Measurements from ENCODE around the gene DIAPH1.

DIAPH1 gene

DNA sequence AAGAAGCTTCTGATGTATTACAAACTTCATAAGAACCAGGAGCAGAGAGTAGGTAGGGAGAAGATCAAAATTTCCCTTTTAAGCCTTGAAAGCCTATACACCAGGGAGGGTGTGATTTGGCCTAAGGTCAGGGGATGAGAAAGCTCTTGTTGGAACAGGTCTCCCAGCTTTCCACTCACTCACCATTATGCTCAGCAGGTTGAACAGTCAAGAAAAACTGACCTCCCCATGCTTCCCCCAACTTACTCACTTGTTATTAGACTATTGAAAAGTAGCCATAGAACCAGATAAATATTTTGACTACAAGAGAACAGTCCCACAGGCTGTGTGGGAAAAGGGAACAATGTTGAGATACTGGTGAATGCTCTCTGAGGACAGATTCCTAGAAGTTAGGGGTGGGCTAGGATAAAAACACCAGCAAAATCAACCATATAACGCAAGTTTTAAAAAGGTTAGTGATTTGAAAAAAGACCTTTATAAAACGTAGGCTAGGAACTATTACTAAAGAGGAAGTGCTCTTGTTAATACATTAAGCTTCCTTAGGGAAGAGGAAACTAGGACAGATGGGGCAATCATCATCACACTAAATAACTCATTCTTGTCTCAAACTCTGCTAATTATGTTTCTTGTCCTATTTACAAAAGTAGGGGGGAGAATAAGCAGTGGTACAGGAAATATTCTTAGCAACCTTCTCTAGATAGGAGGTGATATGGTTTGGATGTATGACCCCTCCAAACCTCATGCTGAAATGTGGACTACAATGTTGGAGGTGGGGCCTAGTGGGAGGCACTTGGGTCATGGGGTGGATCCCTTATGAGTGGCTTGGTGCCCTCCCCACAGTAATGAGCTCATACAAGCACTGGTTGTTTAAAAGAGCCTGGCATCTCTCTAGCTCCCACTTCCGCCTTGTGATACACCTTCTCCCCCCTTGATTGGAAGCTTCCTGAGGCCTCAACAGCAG lies 98.9 kb downstream of the DIAPH1 start:
- DNase-seq (ENCODE audit: low spot score in 2 of 2) (no peak), ATAC-seq (ENCODE audit: low read depth) (no peak)
- Mint-ChIP-seq H3K27me3 (no peaks in the 10 kb centered on the region), H3K27ac (no peak overlapping the region), H3K4me1 (peaks cover 22% of the 10 kb centered on the region), H3K4me3 (no peak overlapping the region), H3K36me3 (peaks cover 50% of the 10 kb centered on the region), H3K9me3 (no peaks in the 10 kb centered on the region)

DNA sequence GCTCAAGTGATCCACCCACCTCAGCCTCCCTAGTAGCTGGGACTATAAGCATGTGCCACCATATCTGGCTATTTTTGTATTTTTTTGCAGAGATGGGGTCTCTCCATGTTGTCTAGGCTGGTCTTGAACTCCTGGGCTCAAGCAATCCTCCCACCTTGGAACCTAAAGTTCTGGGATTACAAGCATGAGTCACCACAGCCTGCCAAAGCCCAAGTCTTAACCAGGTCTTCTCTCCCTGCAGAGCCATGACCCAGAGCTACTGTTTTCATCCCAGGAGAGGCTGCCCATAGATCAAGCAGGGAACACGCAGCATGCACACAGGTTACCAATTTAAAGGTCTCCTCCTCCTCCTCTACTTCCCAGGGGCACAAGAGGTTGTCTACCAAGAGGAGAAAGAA lies 100.2 kb downstream of the DIAPH1 start:
- Mint-ChIP-seq H3K27ac (no peak overlapping the region), H3K4me3 (no peak overlapping the region), H3K27me3 (no peaks in the 10 kb centered on the region), H3K4me1 (peaks cover 26% of the 10 kb centered on the region), H3K9me3 (no peaks in the 10 kb centered on the region), H3K36me3 (peaks cover 47% of the 10 kb centered on the region)
- ATAC-seq (ENCODE audit: low read depth) (no peak), DNase-seq (ENCODE audit: low spot score in 2 of 2) (no peak)

DNA sequence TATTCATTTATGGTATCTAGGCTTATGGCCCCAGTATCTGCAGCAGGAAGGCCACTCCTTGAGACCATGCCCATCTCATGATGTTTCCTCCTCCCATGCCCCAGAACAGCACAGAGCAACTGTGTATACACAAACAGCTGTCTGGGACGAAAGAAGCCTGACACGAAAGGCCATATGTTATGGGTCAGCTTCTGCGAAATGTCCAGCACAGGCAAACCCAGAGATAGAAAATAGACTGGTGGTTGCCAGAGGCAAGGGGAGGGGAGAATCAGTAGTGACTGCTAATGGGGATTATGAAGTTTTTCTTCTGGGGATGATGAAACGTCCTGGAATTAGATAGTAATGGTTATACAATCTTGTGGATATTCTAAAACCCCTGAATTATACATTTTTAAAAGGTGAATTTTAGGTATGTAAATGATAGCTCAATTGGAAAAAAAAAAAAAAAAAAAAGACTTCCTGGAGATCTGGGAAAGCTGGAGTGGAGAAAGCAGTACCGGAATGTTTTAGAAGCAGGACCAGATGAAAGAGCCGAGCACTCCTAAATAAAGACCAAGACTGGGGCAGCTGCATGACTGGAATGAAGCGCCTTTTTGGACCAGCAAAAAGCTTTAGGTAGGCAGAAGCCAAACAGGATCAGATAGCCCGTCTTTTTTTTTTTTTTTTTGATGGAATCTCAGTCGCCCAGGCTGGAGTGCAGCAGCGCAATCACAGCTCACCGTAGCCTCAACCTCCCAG lies 100.8 kb downstream of the DIAPH1 start:
- ATAC-seq (ENCODE audit: low read depth) (no peak), DNase-seq (ENCODE audit: low spot score in 2 of 2) (no peak)
- Mint-ChIP-seq H3K36me3 (peaks cover 43% of the 10 kb centered on the region), H3K4me3 (no peak overlapping the region), H3K9me3 (no peaks in the 10 kb centered on the region), H3K4me1 (peaks cover 29% of the 10 kb centered on the region), H3K27me3 (peaks cover under 1% of the 10 kb centered on the region), H3K27ac (no peak overlapping the region)

DNA sequence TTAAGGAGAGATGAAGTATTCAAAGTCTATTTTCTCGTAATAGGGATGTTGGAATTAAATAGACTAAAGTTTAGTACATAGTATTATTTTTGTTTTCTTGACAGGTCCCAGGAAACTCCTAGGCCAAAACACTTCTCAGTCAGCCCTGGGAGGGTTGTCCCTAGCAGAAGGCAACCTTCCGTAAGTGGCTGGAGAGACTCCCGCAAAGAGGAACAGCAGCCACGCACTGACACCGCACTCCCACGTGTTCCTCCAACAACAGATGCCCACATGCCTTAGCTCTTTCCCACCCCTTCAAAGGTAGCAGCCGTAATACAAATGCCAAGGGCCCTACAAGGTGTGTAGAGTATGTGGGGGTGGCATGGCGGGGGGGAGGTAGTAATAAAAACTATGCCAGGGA lies 101.5 kb downstream of the DIAPH1 start:
- no peak overlapping the region for H3K4me3 Mint-ChIP-seq
- ATAC-seq (ENCODE audit: low read depth) = no peak
- H3K4me1 Mint-ChIP-seq = peaks cover 34% of the 10 kb centered on the region
- H3K27ac Mint-ChIP-seq = no peak overlapping the region
- no peak for DNase-seq (ENCODE audit: low spot score in 2 of 2)
- peaks cover 42% of the 10 kb centered on the region for H3K36me3 Mint-ChIP-seq
- no peaks in the 10 kb centered on the region for H3K9me3 Mint-ChIP-seq
- peaks cover 3% of the 10 kb centered on the region for H3K27me3 Mint-ChIP-seq

DNA sequence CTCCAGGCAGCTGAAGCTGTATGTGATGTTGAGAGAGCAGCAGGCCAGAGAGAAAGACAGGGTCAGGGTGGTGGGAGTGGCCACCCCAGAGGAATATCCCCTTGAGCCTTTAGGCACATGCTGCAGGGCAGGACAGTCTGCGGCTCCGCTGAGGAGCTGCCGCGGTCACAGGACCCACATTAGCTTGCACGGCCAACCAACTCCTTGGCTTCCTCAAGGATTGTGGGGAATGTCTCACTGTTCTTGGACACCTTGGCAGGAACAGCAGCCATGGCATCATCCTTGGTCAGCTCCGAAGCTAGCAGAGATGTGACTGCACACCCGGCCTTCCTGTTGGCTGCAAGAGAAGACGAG lies 102.2 kb downstream of the DIAPH1 start:
- H3K4me1 Mint-ChIP-seq = peaks cover 35% of the 10 kb centered on the region
- H3K9me3 Mint-ChIP-seq = no peaks in the 10 kb centered on the region
- DNase-seq (ENCODE audit: low spot score in 2 of 2) (no peak), ATAC-seq (ENCODE audit: low read depth) (no peak)
- H3K4me3 Mint-ChIP-seq = no peak overlapping the region
- peaks cover 37% of the 10 kb centered on the region for H3K36me3 Mint-ChIP-seq
- H3K27ac Mint-ChIP-seq = no peak overlapping the region
- peaks cover 3% of the 10 kb centered on the region for H3K27me3 Mint-ChIP-seq

DNA sequence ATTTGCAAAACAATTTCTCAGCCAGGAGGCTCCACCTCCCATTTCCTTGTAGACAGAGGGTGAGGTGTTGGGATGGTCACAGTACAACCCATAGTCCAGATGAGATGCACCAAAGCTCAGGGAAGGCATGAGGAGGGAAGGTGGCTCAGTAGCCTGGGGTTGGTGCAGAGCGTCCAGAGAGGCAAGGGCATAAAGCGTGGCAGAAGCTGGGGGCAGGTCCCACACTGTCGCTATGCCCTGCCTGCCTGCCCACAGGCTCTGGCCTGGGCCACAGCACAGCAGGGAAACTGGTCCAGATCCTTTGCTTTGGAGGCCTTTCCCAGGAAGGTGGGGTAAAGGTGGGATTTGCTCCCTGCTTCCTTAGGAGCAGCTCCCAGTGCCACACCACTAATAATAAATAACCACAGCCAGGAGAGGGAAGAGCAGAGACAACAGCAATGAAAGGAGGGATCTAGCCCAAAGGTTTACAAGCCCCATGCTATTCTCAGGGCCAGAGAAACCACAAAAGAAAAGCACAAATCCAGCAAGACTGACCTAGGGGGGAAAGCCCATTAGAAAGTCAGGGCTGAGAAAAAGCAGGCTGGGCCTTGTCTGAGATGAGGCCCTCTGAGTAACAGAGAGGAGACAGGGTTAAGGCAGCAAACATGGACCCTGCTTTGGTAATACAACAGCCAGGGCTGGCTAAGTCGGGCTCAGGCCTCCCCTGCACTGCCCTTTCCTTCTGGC lies 102.7 kb downstream of the DIAPH1 start:
- H3K4me1 Mint-ChIP-seq = peaks cover 40% of the 10 kb centered on the region
- no peak for DNase-seq (ENCODE audit: low spot score in 2 of 2)
- ATAC-seq (ENCODE audit: low read depth) = no peak
- peak overlapping the region; percentile 33 for H3K27ac Mint-ChIP-seq
- H3K4me3 Mint-ChIP-seq = no peak overlapping the region
- H3K27me3 Mint-ChIP-seq = peaks cover 3% of the 10 kb centered on the region
- peaks cover 38% of the 10 kb centered on the region for H3K36me3 Mint-ChIP-seq
- H3K9me3 Mint-ChIP-seq = no peaks in the 10 kb centered on the region

DNA sequence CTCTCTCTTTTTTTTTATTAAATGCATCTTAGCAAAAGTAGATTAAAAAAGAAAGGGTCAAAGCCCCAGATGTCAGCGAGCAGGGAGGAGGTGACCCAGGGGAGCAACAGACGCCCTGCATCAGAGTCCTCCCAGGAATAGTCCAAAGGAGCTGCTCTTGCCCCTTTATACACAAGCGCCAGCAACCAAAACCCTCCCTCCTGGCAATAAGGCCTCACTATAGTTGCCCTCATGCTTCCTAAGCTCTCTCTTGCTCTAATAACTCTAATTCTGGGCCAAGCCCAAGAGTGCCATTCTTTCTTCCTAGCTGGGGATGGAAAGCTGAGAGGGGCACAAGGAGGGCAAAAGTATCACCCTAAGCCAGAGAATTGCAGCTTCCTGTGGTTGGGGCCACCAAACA lies 103.7 kb downstream of the DIAPH1 start:
- Mint-ChIP-seq H3K4me3 (no peak overlapping the region), H3K27ac (peak overlapping the region; percentile 33), H3K4me1 (peaks cover 49% of the 10 kb centered on the region), H3K9me3 (no peaks in the 10 kb centered on the region), H3K27me3 (peaks cover 3% of the 10 kb centered on the region), H3K36me3 (peaks cover 32% of the 10 kb centered on the region)
- DNase-seq (ENCODE audit: low spot score in 2 of 2) (no peak), ATAC-seq (ENCODE audit: low read depth) (no peak)

DNA sequence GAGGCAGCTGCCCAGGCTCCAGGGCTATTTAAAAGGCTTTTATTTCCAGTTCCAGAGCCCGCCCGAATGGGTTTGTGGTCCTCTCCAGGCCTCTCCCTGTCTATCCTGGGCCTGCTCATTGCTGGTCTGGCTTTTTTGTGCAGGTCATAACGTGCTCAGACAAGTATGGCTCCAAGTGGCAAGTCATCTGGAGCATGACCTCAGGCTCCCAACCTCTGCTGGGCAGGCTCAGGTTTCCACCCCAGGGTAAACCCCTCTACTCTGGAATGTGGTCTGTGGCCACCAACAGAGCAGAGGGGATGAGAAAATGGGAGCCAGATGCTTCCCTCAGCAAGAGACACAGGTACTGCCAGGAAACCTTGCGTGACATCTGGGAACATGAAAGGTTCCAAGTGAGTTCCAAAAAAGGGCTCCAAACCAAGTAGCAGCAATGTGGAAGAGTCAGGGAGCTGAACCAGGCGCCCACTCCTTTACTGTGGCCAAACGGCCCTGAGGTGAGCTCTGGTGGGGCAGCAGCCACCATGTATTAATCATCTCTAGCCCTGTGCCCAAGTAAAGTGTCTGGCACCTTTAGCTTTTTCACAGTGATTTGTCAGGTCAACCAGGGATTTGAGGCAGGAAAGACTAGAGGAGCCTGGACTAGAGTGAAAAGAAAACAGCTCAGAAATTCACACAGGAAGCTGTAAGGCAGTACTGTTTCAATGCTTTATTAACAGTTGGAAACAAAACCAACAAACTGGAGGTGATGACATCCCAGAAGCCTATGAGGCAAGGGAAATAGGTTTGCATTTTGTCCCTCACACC lies 104.3 kb downstream of the DIAPH1 start:
- no peak for ATAC-seq (ENCODE audit: low read depth)

DNA sequence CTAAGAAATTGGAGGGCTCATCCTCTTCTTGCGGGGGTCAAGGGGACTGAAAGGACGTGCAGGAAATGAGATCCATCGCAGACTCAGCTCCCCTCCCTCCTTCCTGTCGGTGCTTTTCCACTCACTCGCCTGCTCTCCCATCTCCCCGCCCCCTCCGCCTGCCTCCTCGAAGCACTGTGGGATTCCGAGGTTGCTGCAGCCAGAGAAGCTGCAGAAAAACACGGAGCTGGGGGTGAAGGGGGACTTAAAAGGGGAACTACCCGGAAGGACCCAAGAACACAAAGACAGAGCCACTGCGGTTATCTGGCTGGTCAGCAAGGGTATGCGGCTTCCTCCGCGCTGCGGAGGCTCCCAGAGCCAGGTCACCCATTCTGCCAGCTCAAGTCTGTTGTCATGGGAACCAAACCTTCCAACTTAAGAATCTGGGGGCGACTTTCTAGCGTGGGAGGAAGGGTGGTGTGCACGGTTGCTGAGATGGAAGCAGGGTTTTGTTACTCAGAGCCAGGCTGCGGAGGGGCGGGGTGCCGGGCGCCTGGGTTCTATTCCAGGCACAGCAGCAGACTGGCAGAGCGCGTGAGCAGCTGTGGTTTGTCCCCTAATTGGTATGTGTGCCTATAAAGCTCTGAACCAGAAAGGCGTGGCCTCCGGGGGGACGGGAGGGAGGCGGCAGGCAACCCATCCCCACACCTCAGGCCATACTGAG lies 105.0 kb downstream of the DIAPH1 start:
- DNase-seq (ENCODE audit: low spot score in 2 of 2) = no peak
- Mint-ChIP-seq H3K27ac (peak overlapping the region; percentile 46), H3K4me3 (peak overlapping the region; percentile 85), H3K36me3 (peaks cover 22% of the 10 kb centered on the region), H3K9me3 (no peaks in the 10 kb centered on the region), H3K27me3 (peaks cover 3% of the 10 kb centered on the region), H3K4me1 (peaks cover 58% of the 10 kb centered on the region)
- peak; percentile 19 for ATAC-seq (ENCODE audit: low read depth)

More for the DNA sequence above, 104.3 kb downstream of the DIAPH1 start:
- peaks cover 26% of the 10 kb centered on the region for H3K36me3 Mint-ChIP-seq
- H3K9me3 Mint-ChIP-seq = no peaks in the 10 kb centered on the region
- no peak overlapping the region for H3K4me3 Mint-ChIP-seq
- peaks cover 52% of the 10 kb centered on the region for H3K4me1 Mint-ChIP-seq
- peaks cover 3% of the 10 kb centered on the region for H3K27me3 Mint-ChIP-seq
- peak overlapping the region; percentile 33 for H3K27ac Mint-ChIP-seq
- DNase-seq (ENCODE audit: low spot score in 2 of 2) = no peak

DNA sequence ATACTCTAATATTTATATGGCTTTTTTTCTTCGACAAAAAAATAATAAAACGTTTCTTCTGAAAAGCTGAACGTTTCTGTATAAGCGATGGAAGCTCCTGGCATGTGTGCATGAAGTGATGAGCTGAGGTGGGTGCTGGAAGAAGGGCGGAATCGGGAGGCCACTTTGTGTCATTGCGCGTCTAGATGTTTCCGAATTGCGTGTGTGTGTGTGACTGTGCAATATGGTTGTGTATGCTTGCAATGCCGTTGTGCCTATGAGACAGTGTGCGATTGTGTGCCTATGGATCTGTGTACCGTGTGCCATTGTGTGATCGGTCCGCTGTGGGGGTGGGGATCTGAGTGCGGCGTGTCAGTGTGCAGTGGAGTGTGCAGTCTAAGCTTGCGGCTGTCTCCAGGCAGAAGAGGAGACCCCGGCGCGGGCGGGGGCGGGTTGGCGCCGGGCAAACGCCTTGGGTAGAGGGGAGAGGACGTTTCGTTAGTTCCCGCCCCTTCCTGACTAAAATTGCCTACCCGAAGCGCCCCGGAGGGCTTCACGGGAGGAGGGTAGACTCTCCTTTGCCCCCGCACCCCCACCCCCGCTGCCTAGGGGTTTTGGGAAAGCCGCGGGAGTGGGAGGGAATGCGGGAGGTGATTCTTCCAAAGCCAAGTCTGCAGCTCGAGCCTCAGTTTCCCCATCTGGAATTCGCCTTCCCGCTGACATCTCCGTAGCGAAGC lies 105.7 kb downstream of the DIAPH1 start:
- no peak for DNase-seq (ENCODE audit: low spot score in 2 of 2)
- H3K27ac Mint-ChIP-seq = peak overlapping the region; percentile 46
- H3K36me3 Mint-ChIP-seq = peaks cover 19% of the 10 kb centered on the region
- peak overlapping the region; percentile 85 for H3K4me3 Mint-ChIP-seq
- H3K27me3 Mint-ChIP-seq = peaks cover 3% of the 10 kb centered on the region
- no peaks in the 10 kb centered on the region for H3K9me3 Mint-ChIP-seq
- no peak for ATAC-seq (ENCODE audit: low read depth)
- peaks cover 61% of the 10 kb centered on the region for H3K4me1 Mint-ChIP-seq

DNA sequence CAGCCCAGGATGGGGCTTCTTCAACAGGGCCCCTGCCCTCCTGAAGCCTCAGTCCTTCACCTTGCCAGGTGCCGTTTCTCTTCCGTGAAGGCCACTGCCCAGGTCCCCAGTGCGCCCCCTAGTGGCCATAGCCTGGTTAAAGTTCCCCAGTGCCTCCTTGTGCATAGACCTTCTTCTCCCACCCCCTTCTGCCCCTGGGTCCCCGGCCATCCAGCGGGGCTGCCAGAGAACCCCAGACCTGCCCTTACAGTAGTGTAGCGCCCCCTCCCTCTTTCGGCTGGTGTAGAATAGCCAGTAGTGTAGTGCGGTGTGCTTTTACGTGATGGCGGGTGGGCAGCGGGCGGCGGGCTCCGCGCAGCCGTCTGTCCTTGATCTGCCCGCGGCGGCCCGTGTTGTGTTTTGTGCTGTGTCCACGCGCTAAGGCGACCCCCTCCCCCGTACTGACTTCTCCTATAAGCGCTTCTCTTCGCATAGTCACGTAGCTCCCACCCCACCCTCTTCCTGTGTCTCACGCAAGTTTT lies 106.3 kb downstream of the DIAPH1 start:
- ATAC-seq (ENCODE audit: low read depth) = peak; percentile 23
- H3K4me1 Mint-ChIP-seq = peaks cover 64% of the 10 kb centered on the region
- H3K27ac Mint-ChIP-seq = no peak overlapping the region
- peak; percentile 65 to 71 for DNase-seq (ENCODE audit: low spot score in 2 of 2)
- peaks cover 3% of the 10 kb centered on the region for H3K27me3 Mint-ChIP-seq
- peaks cover 15% of the 10 kb centered on the region for H3K36me3 Mint-ChIP-seq
- no peaks in the 10 kb centered on the region for H3K9me3 Mint-ChIP-seq
- peak overlapping the region; percentile 85 for H3K4me3 Mint-ChIP-seq

DNA sequence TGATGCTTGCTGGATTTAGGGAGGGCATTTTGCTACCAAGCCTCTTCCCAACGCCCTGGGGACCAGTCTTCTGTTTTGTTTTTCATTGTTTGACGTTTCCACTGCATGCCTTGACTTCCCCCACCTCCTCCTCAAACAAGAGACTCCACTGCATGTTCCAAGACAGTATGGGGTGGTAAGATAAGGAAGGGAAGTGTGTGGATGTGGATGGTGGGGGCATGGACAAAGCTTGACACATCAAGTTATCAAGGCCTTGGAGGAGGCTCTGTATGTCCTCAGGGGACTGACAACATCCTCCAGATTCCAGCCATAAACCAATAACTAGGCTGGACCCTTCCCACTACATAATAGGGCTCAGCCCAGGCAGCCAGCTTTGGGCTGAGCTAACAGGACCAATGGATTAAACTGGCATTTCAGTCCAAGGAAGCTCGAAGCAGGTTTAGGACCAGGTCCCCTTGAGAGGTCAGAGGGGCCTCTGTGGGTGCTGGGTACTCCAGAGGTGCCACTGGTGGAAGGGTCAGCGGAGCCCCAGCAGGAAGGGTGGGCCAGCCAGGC lies 107.0 kb downstream of the DIAPH1 start:
- Mint-ChIP-seq H3K27ac (peak overlapping the region; percentile 70), H3K27me3 (peaks cover 3% of the 10 kb centered on the region), H3K4me1 (peaks cover 69% of the 10 kb centered on the region), H3K9me3 (no peaks in the 10 kb centered on the region), H3K4me3 (peak overlapping the region; percentile 56), H3K36me3 (peaks cover 14% of the 10 kb centered on the region)
- ATAC-seq (ENCODE audit: low read depth) (no peak), DNase-seq (ENCODE audit: low spot score in 2 of 2) (no peak)
